Measurements from ENCODE around the gene CADPS2. TPM values are rescaled to one million over a fixed set of nuclear protein-coding genes. Genes with fewer than 3 reads are reported as not detected.

The CADPS2 gene
- total RNA-seq, 2 experiments from 2014 or later, result not detected

- H3K9me3 Mint-ChIP-seq, result no peaks in the 10 kb centered on the region
- no peak overlapping the region for H3K27ac Mint-ChIP-seq
- peaks cover 0 to 38% of the 10 kb centered on the region in 2 experiments for H3K9me3 ChIP-seq (ENCODE audit: control insufficient read depth in 1 of 2, insufficient read depth in 1 of 2, low read length in 2 of 2)
- no peaks in the 10 kb centered on the region for H3K4me1 Mint-ChIP-seq (ENCODE audit: low read depth)
- peaks cover 67 to 96% of the 10 kb centered on the region in 2 experiments for H3K27me3 ChIP-seq (ENCODE audit: control insufficient read depth in 1 of 2, insufficient read depth in 2 of 2, low read length in 2 of 2)
- intact Hi-C loops (cut with DNase I, micrococcal nuclease), result no loop called here
- H3K4me1 ChIP-seq (ENCODE audit: insufficient read depth, low read length), result peaks cover 6% of the 10 kb centered on the region
- H3K27ac ChIP-seq (ENCODE audit: low read depth in 1 of 2, low read length in 2 of 2), result no peak overlapping the region
- H3K36me3 Mint-ChIP-seq (ENCODE audit: low read depth), result no peaks in the 10 kb centered on the region
- POLR2A ChIA-PET, result no interaction called here
- H3K27me3 Mint-ChIP-seq, result peaks cover 80% of the 10 kb centered on the region
- ATAC-seq (ENCODE audit: poor library complexity), result no peak
- no peak overlapping the region for H3K4me3 ChIP-seq (ENCODE audit: low read length)
- CTCF ChIA-PET, result no interaction called here
- DNase-seq, result no peak
- H3K4me3 Mint-ChIP-seq, result no peak overlapping the region
- no peak for TF ChIP-seq CTCF (IDR thresholded peaks at IDR 0.05)
- H3K36me3 ChIP-seq (ENCODE audit: insufficient read depth, low read length), result no peaks in the 10 kb centered on the region
These were observed 576.8 kb downstream of the CADPS2 start for GRCh38 chr7:122309421-122309820.

- intact Hi-C loops (cut with DNase I, micrococcal nuclease), result no loop called here
- Histone ChIP-seq H3K4me1 (ENCODE audit: insufficient read depth, low read length) (peaks cover 6% of the 10 kb centered on the region), H3K9me3 (ENCODE audit: control insufficient read depth in 1 of 2, insufficient read depth in 1 of 2, low read length in 2 of 2) (peaks cover 5 to 51% of the 10 kb centered on the region in 2 experiments), H3K27ac (ENCODE audit: low read depth in 1 of 2, low read length in 2 of 2) (no peak overlapping the region), H3K4me3 (ENCODE audit: low read length) (no peak overlapping the region), H3K36me3 (ENCODE audit: insufficient read depth, low read length) (no peaks in the 10 kb centered on the region), H3K27me3 (ENCODE audit: control insufficient read depth in 1 of 2, insufficient read depth in 2 of 2, low read length in 2 of 2) (peaks cover 69 to 93% of the 10 kb centered on the region in 2 experiments)
- Mint-ChIP-seq H3K4me3 (no peak overlapping the region), H3K27ac (no peak overlapping the region), H3K4me1 (ENCODE audit: low read depth) (no peaks in the 10 kb centered on the region), H3K27me3 (peaks cover 76% of the 10 kb centered on the region), H3K9me3 (no peaks in the 10 kb centered on the region), H3K36me3 (ENCODE audit: low read depth) (no peaks in the 10 kb centered on the region)
- ChIA-PET POLR2A (no interaction called here), CTCF (no interaction called here)
- no peak for TF ChIP-seq CTCF (IDR thresholded peaks at IDR 0.05)
- no peak for ATAC-seq (ENCODE audit: poor library complexity)
- DNase-seq, result no peak
These were observed 579.0 kb downstream of the CADPS2 start for GRCh38 chr7:122307228-122307621.

GRCh38 chr7:122306320-122307227, 579.7 kb downstream of the CADPS2 start:
- no peaks in the 10 kb centered on the region for H3K9me3 Mint-ChIP-seq
- Histone ChIP-seq H3K27ac (ENCODE audit: low read depth in 1 of 2, low read length in 2 of 2) (no peak overlapping the region), H3K4me1 (ENCODE audit: insufficient read depth, low read length) (peaks cover 6% of the 10 kb centered on the region), H3K4me3 (ENCODE audit: low read length) (no peak overlapping the region), H3K27me3 (ENCODE audit: control insufficient read depth in 1 of 2, insufficient read depth in 2 of 2, low read length in 2 of 2) (peaks cover 68 to 93% of the 10 kb centered on the region in 2 experiments), H3K9me3 (ENCODE audit: control insufficient read depth in 1 of 2, insufficient read depth in 1 of 2, low read length in 2 of 2) (peaks cover 5 to 58% of the 10 kb centered on the region in 2 experiments), H3K36me3 (ENCODE audit: insufficient read depth, low read length) (no peaks in the 10 kb centered on the region)
- DNase-seq (no peak), ATAC-seq (ENCODE audit: poor library complexity) (no peak)
- ChIA-PET CTCF (no interaction called here), POLR2A (no interaction called here)
- no peak for TF ChIP-seq CTCF (IDR thresholded peaks at IDR 0.05)
- no peaks in the 10 kb centered on the region for H3K36me3 Mint-ChIP-seq (ENCODE audit: low read depth)
- H3K4me3 Mint-ChIP-seq, result no peak overlapping the region
- H3K27me3 Mint-ChIP-seq, result peaks cover 77% of the 10 kb centered on the region
- intact Hi-C loops (cut with DNase I, micrococcal nuclease), result no loop called here
- H3K4me1 Mint-ChIP-seq (ENCODE audit: low read depth), result no peaks in the 10 kb centered on the region
- no peak overlapping the region for H3K27ac Mint-ChIP-seq

Data from CD4-positive, alpha-beta T cell (primary cell).